NB4 (cell line): ENCODE data around the gene ATP11A.

Source experiments
- DNase-seq: peaks from one replicate; pipeline ENCODE4 v3.0.0; 2010; ENCODE audit warnings: low read depth
- H3K4me3 ChIP-seq: one replicate; pipeline ENCODE4 v1.5.1; 2011; ENCODE audit warnings: mild to moderate bottlenecking, low read depth, low read length, moderate library complexity
- CTCF ChIP-seq: IDR thresholded peaks from one replicate; pipeline ENCODE4 v1.5.1; 2012; ENCODE audit warnings: low read depth, low read length
- MAX ChIP-seq: IDR thresholded peaks from 2 replicates; pipeline ENCODE4 v1.6.1; 2011; ENCODE audit warnings: low read depth, low read length
- MYC ChIP-seq: IDR thresholded peaks from 2 replicates; pipeline ENCODE4 v1.6.1; 2011; ENCODE audit warnings: low read depth, low read length
- POLR2A ChIP-seq: IDR thresholded peaks from 2 replicates; pipeline ENCODE4 v1.6.1; 2011; ENCODE audit warnings: mild to moderate bottlenecking; ENCODE audit not compliant: insufficient read length; ENCODE audit errors: extremely low read depth

The ATP11A gene

GRCh38 chr13:112688560-112689302, 1.1 kb upstream of the ATP11A start:
- peak; percentile 48 for TF ChIP-seq MAX
- no peak for TF ChIP-seq CTCF
- no peak for TF ChIP-seq POLR2A
- peak; percentile 21; the same call in 1 of the 2 replicates for TF ChIP-seq MYC
- H3K4me3 ChIP-seq, result peak overlapping the region; percentile 86
- peak; percentile 91 for DNase-seq

- TF ChIP-seq MAX (no peak), MYC (peak; percentile 23; the same call in 1 of the 2 replicates), POLR2A (no peak), CTCF (no peak)
- H3K4me3 ChIP-seq, result peak overlapping the region; percentile 92
- DNase-seq, result peak; percentile 66
Observed at GRCh38 chr13:112690283-112690929, 568 bp downstream of the ATP11A start.

- DNase-seq, result no peak
- TF ChIP-seq CTCF, result no peak
- H3K4me3 ChIP-seq, result peak overlapping the region; percentile 92
Observed at GRCh38 chr13:112692104-112692503, 2.3 kb downstream of the ATP11A start.

- no peak for DNase-seq
- H3K4me3 ChIP-seq, result peak overlapping the region; percentile 92
- no peak for TF ChIP-seq MYC
- TF ChIP-seq POLR2A, result no peak
- TF ChIP-seq CTCF, result no peak
- no peak for TF ChIP-seq MAX
Observed at GRCh38 chr13:112692586-112692985, 2.7 kb downstream of the ATP11A start.

- TF ChIP-seq MAX (peak; percentile 73), POLR2A (no peak)
- peak; percentile 85 for DNase-seq
- no peak overlapping the region for H3K4me3 ChIP-seq
Observed at GRCh38 chr13:112693831-112694497, 4.1 kb downstream of the ATP11A start.

- DNase-seq, result no peak
- no peak for TF ChIP-seq POLR2A
- no peak for TF ChIP-seq MYC
- TF ChIP-seq CTCF, result no peak
- no peak for TF ChIP-seq MAX
- no peak overlapping the region for H3K4me3 ChIP-seq
Observed at GRCh38 chr13:112695121-112695520, 5.3 kb downstream of the ATP11A start.
